DND-41 (cell line): ENCODE data around the gene GALR2.

Experiments
- ATAC-seq: fragments of 200-7000 bp; cut with Tn5 transposase; 3 replicates; pipeline ENCODE4 v1.9.1; 2021; ENCODE audit warnings: low read depth; ENCODE audit not compliant: insufficient read depth
- DNase-seq: peaks from one replicate; pipeline ENCODE4 v3.0.0-alpha.2; 2020
- H2AFZ ChIP-seq: 2 replicates; pipeline ENCODE4 v1.6.0; 2012; ENCODE audit warnings: low read depth, low read length
- H3K27ac ChIP-seq: 2 replicates; pipeline ENCODE4 v1.5.1; 2012; ENCODE audit warnings: low read length, inconsistent platforms
- H3K27me3 ChIP-seq: fragments of 200-600 bp; sonication (generic); 2 replicates; pipeline ENCODE4 v1.6.0; 2012; ENCODE audit warnings: low read length, mild to moderate bottlenecking, inconsistent platforms; ENCODE audit not compliant: insufficient read depth, poor library complexity
- H3K36me3 ChIP-seq: 2 replicates; pipeline ENCODE4 v1.5.1; 2012; ENCODE audit warnings: low read length, inconsistent platforms; ENCODE audit not compliant: insufficient read depth
- H3K4me1 ChIP-seq: 2 replicates; pipeline ENCODE4 v1.5.1; 2012; ENCODE audit warnings: mild to moderate bottlenecking, low read length; ENCODE audit not compliant: insufficient read depth
- H3K4me2 ChIP-seq: 2 replicates; pipeline ENCODE4 v1.6.0; 2012; ENCODE audit warnings: mild to moderate bottlenecking, moderate library complexity, low read length, inconsistent platforms; ENCODE audit not compliant: insufficient read depth
- H3K4me3 ChIP-seq, 2 experiments: fragments of 200-600 bp in 1 of 2; shearing (Covaris generic) in 1 of 2; 2 replicates each; pipeline ENCODE4 v1.5.1; 2012 to 2016; ENCODE audit warnings: inconsistent platforms in 2 of 2, low read length in 2 of 2, mild to moderate bottlenecking in 2 of 2, low read depth in 1 of 2, moderate library complexity in 1 of 2
- H3K79me2 ChIP-seq: 2 replicates; pipeline ENCODE4 v1.6.0; 2012; ENCODE audit warnings: low read length, inconsistent platforms; ENCODE audit not compliant: insufficient read depth
- H3K9ac ChIP-seq: 2 replicates; pipeline ENCODE4 v1.6.0; 2012; ENCODE audit warnings: low read depth, mild to moderate bottlenecking, inconsistent platforms, low read length, moderate library complexity
- H3K9me3 ChIP-seq: 2 replicates; pipeline ENCODE4 v1.5.1; 2012; ENCODE audit warnings: low read length, moderate library complexity, mild to moderate bottlenecking, inconsistent platforms; ENCODE audit not compliant: insufficient read depth, severe bottlenecking
- H4K20me1 ChIP-seq: 2 replicates; pipeline ENCODE4 v1.6.0; 2012; ENCODE audit warnings: low read length; ENCODE audit not compliant: insufficient read depth
- EZH2 ChIP-seq: IDR thresholded peaks from 3 replicates; pipeline ENCODE4 v1.6.1; 2012; ENCODE audit warnings: borderline replicate concordance, low read depth, mild to moderate bottlenecking, moderate library complexity, low read length, inconsistent platforms; ENCODE audit not compliant: severe bottlenecking
- TF ChIP-seq, protein P1 (sequence below): IDR thresholded peaks from 2 replicates; pipeline ENCODE4 v1.5.1; 2012; ENCODE audit warnings: borderline replicate concordance, low read length, moderate library complexity, mild to moderate bottlenecking; ENCODE audit not compliant: poor library complexity, severe bottlenecking; ENCODE audit errors: extremely low read depth

The GALR2 gene

DNA sequence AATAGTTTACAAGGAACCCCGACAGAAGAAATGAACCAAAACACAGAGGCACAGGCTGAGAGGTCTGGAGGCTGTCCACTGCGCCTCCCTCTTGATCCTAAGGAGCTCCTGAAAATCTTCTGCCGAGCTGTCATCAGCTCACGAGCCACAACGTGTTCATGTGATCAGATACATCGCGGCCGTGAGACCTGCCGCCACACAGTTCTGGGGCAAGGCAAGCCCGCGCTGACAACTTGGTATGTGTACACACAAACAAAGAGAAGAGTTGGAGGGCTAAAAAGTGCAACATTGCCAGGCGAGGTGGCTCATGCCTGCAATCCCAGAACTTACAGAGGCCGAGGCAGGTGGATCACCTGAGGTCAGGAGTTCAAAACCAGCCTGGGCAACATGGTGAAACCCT, 21.4 kb downstream of the GALR2 start:
- Histone ChIP-seq H4K20me1 (no peaks in the 10 kb centered on the region), H3K9me3 (no peaks in the 10 kb centered on the region), H3K27ac (no peak overlapping the region), H3K36me3 (peaks cover 83% of the 10 kb centered on the region), H3K79me2 (no peaks in the 10 kb centered on the region), H3K27me3 (no peaks in the 10 kb centered on the region), H2AFZ (no peak overlapping the region), H3K9ac (no peak overlapping the region), H3K4me2 (no peak overlapping the region), H3K4me1 (no peaks in the 10 kb centered on the region), H3K4me3 (no peak overlapping the region)
- TF ChIP-seq, protein P1, sequence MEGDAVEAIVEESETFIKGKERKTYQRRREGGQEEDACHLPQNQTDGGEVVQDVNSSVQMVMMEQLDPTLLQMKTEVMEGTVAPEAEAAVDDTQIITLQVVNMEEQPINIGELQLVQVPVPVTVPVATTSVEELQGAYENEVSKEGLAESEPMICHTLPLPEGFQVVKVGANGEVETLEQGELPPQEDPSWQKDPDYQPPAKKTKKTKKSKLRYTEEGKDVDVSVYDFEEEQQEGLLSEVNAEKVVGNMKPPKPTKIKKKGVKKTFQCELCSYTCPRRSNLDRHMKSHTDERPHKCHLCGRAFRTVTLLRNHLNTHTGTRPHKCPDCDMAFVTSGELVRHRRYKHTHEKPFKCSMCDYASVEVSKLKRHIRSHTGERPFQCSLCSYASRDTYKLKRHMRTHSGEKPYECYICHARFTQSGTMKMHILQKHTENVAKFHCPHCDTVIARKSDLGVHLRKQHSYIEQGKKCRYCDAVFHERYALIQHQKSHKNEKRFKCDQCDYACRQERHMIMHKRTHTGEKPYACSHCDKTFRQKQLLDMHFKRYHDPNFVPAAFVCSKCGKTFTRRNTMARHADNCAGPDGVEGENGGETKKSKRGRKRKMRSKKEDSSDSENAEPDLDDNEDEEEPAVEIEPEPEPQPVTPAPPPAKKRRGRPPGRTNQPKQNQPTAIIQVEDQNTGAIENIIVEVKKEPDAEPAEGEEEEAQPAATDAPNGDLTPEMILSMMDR: no peak
- no peak for TF ChIP-seq EZH2
- DNase-seq: no peak
- ATAC-seq: no peak

DNA sequence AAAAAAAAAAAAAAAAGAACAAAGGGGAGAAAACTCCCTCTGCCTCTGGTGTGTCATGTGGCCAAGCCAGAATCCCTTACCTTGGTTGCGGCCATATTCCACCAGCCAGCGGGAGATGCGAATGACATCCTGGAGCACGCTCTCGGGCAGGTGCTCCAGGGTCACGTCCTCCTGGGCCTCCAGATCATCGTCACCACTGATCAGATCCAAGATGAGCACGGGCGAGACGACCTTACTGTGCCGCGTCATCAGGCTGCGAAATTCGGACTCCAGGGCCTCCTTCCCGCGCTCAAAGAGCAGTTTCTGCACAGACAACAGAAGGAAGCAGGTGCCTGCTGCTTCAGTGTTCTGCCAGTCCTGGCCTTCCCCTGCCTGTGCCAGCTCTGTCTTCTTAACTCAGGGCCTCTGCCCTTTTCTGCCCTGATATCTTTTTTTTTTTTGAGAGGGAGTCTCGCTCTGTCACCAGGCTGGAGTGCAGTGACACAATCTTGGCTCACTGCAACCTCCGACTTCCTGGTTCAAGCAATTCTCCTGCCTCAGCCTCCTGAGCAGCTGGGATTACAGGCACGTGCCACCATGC, 23.2 kb downstream of the GALR2 start:
- Histone ChIP-seq H3K36me3 (peaks cover 78% of the 10 kb centered on the region), H3K79me2 (peaks cover 15% of the 10 kb centered on the region), H3K9ac (no peak overlapping the region), H3K27me3 (no peaks in the 10 kb centered on the region), H3K27ac (no peak overlapping the region), H3K4me3 (no peak overlapping the region), H3K4me1 (peaks cover 15% of the 10 kb centered on the region), H3K4me2 (no peak overlapping the region), H3K9me3 (no peaks in the 10 kb centered on the region), H4K20me1 (no peaks in the 10 kb centered on the region), H2AFZ (no peak overlapping the region)
- no peak for ATAC-seq
- TF ChIP-seq, protein P1: no peak
- TF ChIP-seq EZH2: no peak
- no peak for DNase-seq

DNA sequence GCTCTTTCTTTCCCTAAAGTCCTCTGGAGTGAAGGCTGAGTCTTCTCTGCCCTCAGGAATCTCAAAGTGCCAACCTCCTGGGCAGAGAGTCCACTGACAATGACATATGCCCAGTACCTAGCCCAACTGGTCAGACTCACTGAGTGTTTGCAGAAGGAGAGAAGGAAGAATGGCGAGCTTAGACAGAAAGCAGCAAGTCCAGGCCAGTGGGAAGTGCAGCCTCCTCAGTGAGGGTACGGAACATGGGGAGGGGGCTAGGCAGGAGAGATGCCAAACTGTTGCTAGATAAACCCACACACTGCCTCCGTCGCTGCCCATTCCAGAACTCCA, 28.3 kb downstream of the GALR2 start:
- peak overlapping the region; percentile 77 to 81 for H3K4me3 ChIP-seq
- peak overlapping the region; percentile 96 for H3K4me2 ChIP-seq
- peak overlapping the region; percentile 76 for H2AFZ ChIP-seq

More for the DNA sequence above, 28.3 kb downstream of the GALR2 start:
- Histone ChIP-seq H3K27me3 (no peaks in the 10 kb centered on the region), H4K20me1 (no peaks in the 10 kb centered on the region), H3K4me1 (peaks cover 29% of the 10 kb centered on the region), H3K9me3 (no peaks in the 10 kb centered on the region), H3K9ac (peak overlapping the region; percentile 64), H3K36me3 (peaks cover 33% of the 10 kb centered on the region), H3K27ac (peak overlapping the region; percentile 88), H3K79me2 (peaks cover 28% of the 10 kb centered on the region)
- TF ChIP-seq EZH2: no peak
- TF ChIP-seq, protein P1: no peak
- DNase-seq: no peak
- peak; percentile 8; the same call in 2 of the 3 replicates for ATAC-seq
